Astrocyte (in vitro differentiated cells and primary cell): ENCODE results near the gene ANKH.

Experiments used
- CTCF ChIP-seq: IDR thresholded peaks from 2 replicates; pipeline ENCODE4 v1.5.1; 2011; ENCODE audit warnings: low read depth, mild to moderate bottlenecking, inconsistent platforms, low read length, moderate library complexity; ENCODE audit not compliant: insufficient read depth
- EZH2 ChIP-seq: IDR thresholded peaks from 2 replicates; pipeline ENCODE4 v1.6.1; 2012; ENCODE audit warnings: mild to moderate bottlenecking, low read length, inconsistent platforms; ENCODE audit not compliant: insufficient read depth

GRCh38 chr5:14781106-14781505 is 90.5 kb downstream of the ANKH start:
- TF ChIP-seq CTCF (no peak), EZH2 (no peak)
